HEK293 (cell line): ENCODE measurements around the gene STAB2.

Experiments used
- CTCF ChIA-PET: fragments of 350-600 bp; formaldehyde crosslinking; extraction: SDS; loops from one replicate; lab custom pipeline; 2021; ENCODE audit warnings: antibody characterized with exemption; lab: Yijun Ruan, JAX
- POLR2A ChIA-PET: fragments of 300-600 bp; formaldehyde crosslinking; extraction: SDS; loops from one replicate; lab custom pipeline; 2020; ENCODE audit warnings: antibody characterized with exemption, inconsistent platforms; lab: Yijun Ruan, JAX
- H3K27ac ChIP-seq: fragments of 200-500 bp; sonication (Bioruptor generic); 2 replicates; pipeline ENCODE4 v1.5.1; 2014; ENCODE audit warnings: low read depth, low read length, control low read depth, inconsistent platforms; ENCODE audit errors: extremely low read depth
- H3K36me3 ChIP-seq, 2 experiments: fragments of 200-500 bp in 1 of 2; sonication (Bioruptor generic) in 1 of 2; 1 replicate in 1 of 2; 2 replicates in 1 of 2; pipeline ENCODE4 v1.5.1; 2014 to 2017; ENCODE audit warnings: inconsistent platforms in 2 of 2, low read length in 2 of 2; ENCODE audit not compliant: control insufficient read depth in 2 of 2, insufficient read depth in 1 of 2
- H3K4me1 ChIP-seq: fragments of 200-500 bp; sonication (Bioruptor generic); 2 replicates; pipeline ENCODE4 v1.5.1; 2014; ENCODE audit warnings: mild to moderate bottlenecking, low read length, inconsistent platforms; ENCODE audit not compliant: control insufficient read depth, insufficient read depth
- H3K4me3 ChIP-seq: 2 replicates; pipeline ENCODE4 v1.5.1; 2011; ENCODE audit warnings: low read depth, mild to moderate bottlenecking, control low read depth, low read length, moderate library complexity
- H3K9me3 ChIP-seq: fragments of 200-500 bp; sonication (Bioruptor generic); 2 replicates; pipeline ENCODE4 v1.5.1; 2014; ENCODE audit warnings: low read depth, low read length, inconsistent platforms; ENCODE audit not compliant: control insufficient read depth, insufficient read depth
- AEBP2 ChIP-seq: fragments of 450-650 bp; formaldehyde crosslinking; IDR thresholded peaks from 2 replicates; pipeline ENCODE4 v1.5.1; 2016; ENCODE audit warnings: missing biosample characterization, missing genetic modification characterization, borderline replicate concordance
- CTCF ChIP-seq: fragments of 450-650 bp; formaldehyde crosslinking; IDR thresholded peaks from 2 replicates; pipeline ENCODE4 v1.5.1; 2016; ENCODE audit warnings: missing biosample characterization, missing genetic modification characterization
- INSM2 ChIP-seq: fragments of 450-650 bp; formaldehyde crosslinking; IDR thresholded peaks from 2 replicates; pipeline ENCODE4 v1.5.1; 2016; ENCODE audit warnings: missing biosample characterization, missing genetic modification characterization
- PATZ1 ChIP-seq: fragments of 450-650 bp; formaldehyde crosslinking; IDR thresholded peaks from 2 replicates; pipeline ENCODE4 v1.5.1; 2016; ENCODE audit warnings: missing biosample characterization, missing genetic modification characterization
- RBAK ChIP-seq: fragments of 450-650 bp; formaldehyde crosslinking; IDR thresholded peaks from 2 replicates; pipeline ENCODE4 v1.5.1; 2016; ENCODE audit warnings: missing biosample characterization, missing genetic modification characterization
- SALL2 ChIP-seq: fragments of 450-650 bp; formaldehyde crosslinking; IDR thresholded peaks from 2 replicates; pipeline ENCODE4 v1.5.0; 2017; ENCODE audit warnings: missing biosample characterization, mild to moderate bottlenecking, missing genetic modification characterization, borderline replicate concordance
- SCRT1 ChIP-seq: fragments of 450-650 bp; formaldehyde crosslinking; IDR thresholded peaks from 2 replicates; pipeline ENCODE4 v1.5.1; 2016; ENCODE audit warnings: missing biosample characterization, missing genetic modification characterization, borderline replicate concordance
- SCRT2 ChIP-seq: fragments of 450-650 bp; formaldehyde crosslinking; IDR thresholded peaks from 2 replicates; pipeline ENCODE4 v1.5.1; 2016; ENCODE audit warnings: missing biosample characterization, missing genetic modification characterization
- ZNF140 ChIP-seq: fragments of 450-650 bp; formaldehyde crosslinking; IDR thresholded peaks from 2 replicates; pipeline ENCODE4 v1.5.1; 2016; ENCODE audit warnings: missing biosample characterization, missing genetic modification characterization
- ZNF184 ChIP-seq: fragments of 450-650 bp; IDR thresholded peaks from 2 replicates; pipeline ENCODE4 v1.5.1; 2018; ENCODE audit warnings: missing biosample characterization, mild to moderate bottlenecking, missing genetic modification characterization
- ZNF280C ChIP-seq: fragments of 450-650 bp; formaldehyde crosslinking; IDR thresholded peaks from 2 replicates; pipeline ENCODE4 v1.5.1; 2016; ENCODE audit warnings: missing biosample characterization, missing genetic modification characterization
- ZNF600 ChIP-seq: fragments of 450-650 bp; formaldehyde crosslinking; IDR thresholded peaks from 2 replicates; pipeline ENCODE4 v1.5.1; 2016; ENCODE audit warnings: missing biosample characterization, missing genetic modification characterization
- ZNF610 ChIP-seq: fragments of 450-650 bp; formaldehyde crosslinking; IDR thresholded peaks from 2 replicates; pipeline ENCODE4 v1.5.1; 2016; ENCODE audit warnings: missing biosample characterization, missing genetic modification characterization, borderline replicate concordance
- ZNF629 ChIP-seq: fragments of 450-650 bp; formaldehyde crosslinking; IDR thresholded peaks from 2 replicates; pipeline ENCODE4 v1.5.1; 2017; ENCODE audit warnings: missing biosample characterization, missing genetic modification characterization
- ZNF654 ChIP-seq: fragments of 450-650 bp; formaldehyde crosslinking; IDR thresholded peaks from 2 replicates; pipeline ENCODE4 v1.5.1; 2016; ENCODE audit warnings: low read depth, missing biosample characterization, missing genetic modification characterization
- ZNF837 ChIP-seq: fragments of 450-650 bp; formaldehyde crosslinking; IDR thresholded peaks from 2 replicates; pipeline ENCODE4 v1.5.1; 2016; ENCODE audit warnings: missing biosample characterization, missing genetic modification characterization
- ZSCAN4 ChIP-seq: fragments of 450-650 bp; formaldehyde crosslinking; IDR thresholded peaks from 2 replicates; pipeline ENCODE4 v1.5.1; 2017; ENCODE audit warnings: missing biosample characterization, missing genetic modification characterization

STAB2 gene

GRCh38 chr12:103771466-103771865 is 184.4 kb downstream of the STAB2 start:
- Histone ChIP-seq H3K36me3 (peaks cover 0 to 27% of the 10 kb centered on the region in 2 experiments; a peak in 2 of 3 replicates), H3K9me3 (no peaks in the 10 kb centered on the region), H3K4me3 (no peak overlapping the region), H3K4me1 (peaks cover 2% of the 10 kb centered on the region; the same call in 1 of the 2 replicates), H3K27ac (no peak overlapping the region)
- POLR2A ChIA-PET, result interaction anchor here (1.1 kb wide), 1 partner anchor 63 kb away, joined by 3 read pairs; no protein-coding TSS in a partner anchor
- TF ChIP-seq ZNF654 (tag by site-specific recombination), result peak; percentile 59
- peak; percentile 71 for TF ChIP-seq CTCF (tag by site-specific recombination)
- TF ChIP-seq SALL2 (tag by site-specific recombination), result no peak
- no peak for TF ChIP-seq RBAK (tag by site-specific recombination)
- TF ChIP-seq ZNF600 (tag by site-specific recombination), result no peak
- no peak for TF ChIP-seq AEBP2 (tag by site-specific recombination)
- CTCF ChIA-PET, result interaction anchor here (0.6 to 4.9 kb wide), 15 partner anchors 9 to 338 kb away, joined by 3 to 43 read pairs (median 5); no protein-coding TSS in a partner anchor

GRCh38 chr12:103772367-103773108 is 185.5 kb downstream of the STAB2 start:
- peaks cover 0 to 33% of the 10 kb centered on the region in 2 experiments; a peak in 2 of 3 replicates for H3K36me3 ChIP-seq
- no peak for TF ChIP-seq PATZ1 (tag by site-specific recombination)
- TF ChIP-seq ZNF184, result no peak
- peak; percentile 84 for TF ChIP-seq SCRT2
- TF ChIP-seq SCRT1 (tag by site-specific recombination), result peak; percentile 76; the same call in 1 of the 2 replicates
- ChIA-PET CTCF (interaction anchor here (0.7 to 4.9 kb wide), 3 partner anchors 98 to 337 kb away, joined by 3 to 43 read pairs (median 8); no protein-coding TSS in a partner anchor), POLR2A (no interaction called here)
- no peaks in the 10 kb centered on the region for H3K9me3 ChIP-seq
- H3K4me1 ChIP-seq, result peaks cover 2% of the 10 kb centered on the region; the same call in 1 of the 2 replicates
- no peak overlapping the region for H3K4me3 ChIP-seq
- H3K27ac ChIP-seq, result no peak overlapping the region

GRCh38 chr12:103773109-103773910 is 186.2 kb downstream of the STAB2 start:
- H3K9me3 ChIP-seq, result no peaks in the 10 kb centered on the region
- no peak overlapping the region for H3K4me3 ChIP-seq
- CTCF ChIA-PET, result interaction anchor here (0.7 to 4.9 kb wide), 2 partner anchors 97 to 129 kb away, joined by 3 to 43 read pairs; no protein-coding TSS in a partner anchor
- POLR2A ChIA-PET, result no interaction called here
- no peak overlapping the region for H3K27ac ChIP-seq
- H3K4me1 ChIP-seq, result peaks cover 2% of the 10 kb centered on the region; the same call in 1 of the 2 replicates
- peaks cover 0 to 37% of the 10 kb centered on the region in 2 experiments; a peak in 2 of 3 replicates for H3K36me3 ChIP-seq
- TF ChIP-seq ZNF280C (tag by site-specific recombination) (no peak), ZSCAN4 (tag by site-specific recombination) (no peak), ZNF837 (tag by site-specific recombination) (no peak), ZNF629 (tag by site-specific recombination) (no peak), INSM2 (tag by site-specific recombination) (no peak), ZNF140 (no peak), ZNF610 (tag by site-specific recombination) (no peak)
